ENCODE measurements around the gene C19orf81.

C19orf81 gene

GRCh38 chr19:50645107-50645506 is 4.1 kb upstream of the C19orf81 start:
- Histone ChIP-seq H3K4me1 (ENCODE audit: control insufficient read depth in 1 of 2, insufficient read depth in 2 of 2, low read length in 2 of 2) (no peaks in the 10 kb centered on the region), H3K4me3 (ENCODE audit: low read depth in 1 of 2, low read length in 2 of 2) (no peak overlapping the region), H3K9me3 (ENCODE audit: control insufficient read depth in 1 of 2, low read length in 2 of 2) (no peaks in the 10 kb centered on the region), H3K27me3 (ENCODE audit: control insufficient read depth in 1 of 2, insufficient read depth in 2 of 2, low read length in 2 of 2) (peaks cover 3 to 8% of the 10 kb centered on the region in 2 donors), H3K36me3 (ENCODE audit: control insufficient read depth in 1 of 2, insufficient read depth in 2 of 2, low read length in 2 of 2) (no peaks in the 10 kb centered on the region), H3K27ac (ENCODE audit: low read depth, low read length) (no peak overlapping the region), H3K9ac (ENCODE audit: low read depth in 1 of 2, low read length in 2 of 2) (no peak overlapping the region)

- Histone ChIP-seq H3K36me3 (ENCODE audit: control insufficient read depth in 1 of 2, insufficient read depth in 2 of 2, low read length in 2 of 2) (no peaks in the 10 kb centered on the region), H3K4me1 (ENCODE audit: control insufficient read depth in 1 of 2, insufficient read depth in 2 of 2, low read length in 2 of 2) (no peaks in the 10 kb centered on the region), H3K4me3 (ENCODE audit: low read depth in 1 of 2, low read length in 2 of 2) (no peak overlapping the region), H3K9ac (ENCODE audit: low read depth in 1 of 2, low read length in 2 of 2) (no peak overlapping the region), H3K27ac (ENCODE audit: low read depth, low read length) (no peak overlapping the region), H3K27me3 (ENCODE audit: control insufficient read depth in 1 of 2, insufficient read depth in 2 of 2, low read length in 2 of 2) (peaks cover 0 to 5% of the 10 kb centered on the region in 2 donors), H3K9me3 (ENCODE audit: control insufficient read depth in 1 of 2, low read length in 2 of 2) (no peaks in the 10 kb centered on the region)
These were observed 3.0 kb upstream of the C19orf81 start for GRCh38 chr19:50646074-50646807.

- Histone ChIP-seq H3K36me3 (ENCODE audit: control insufficient read depth in 1 of 2, insufficient read depth in 2 of 2, low read length in 2 of 2) (no peaks in the 10 kb centered on the region), H3K4me3 (ENCODE audit: low read depth in 1 of 2, low read length in 2 of 2) (no peak overlapping the region), H3K4me1 (ENCODE audit: control insufficient read depth in 1 of 2, insufficient read depth in 2 of 2, low read length in 2 of 2) (no peaks in the 10 kb centered on the region), H3K9ac (ENCODE audit: low read depth in 1 of 2, low read length in 2 of 2) (no peak overlapping the region), H3K27ac (ENCODE audit: low read depth, low read length) (no peak overlapping the region), H3K9me3 (ENCODE audit: control insufficient read depth in 1 of 2, low read length in 2 of 2) (no peaks in the 10 kb centered on the region), H3K27me3 (ENCODE audit: control insufficient read depth in 1 of 2, insufficient read depth in 2 of 2, low read length in 2 of 2) (no peaks in the 10 kb centered on the region)
These were observed 1.2 kb upstream of the C19orf81 start for GRCh38 chr19:50647879-50648615.

- Histone ChIP-seq H3K4me1 (ENCODE audit: control insufficient read depth in 1 of 2, insufficient read depth in 2 of 2, low read length in 2 of 2) (no peaks in the 10 kb centered on the region), H3K9ac (ENCODE audit: low read depth in 1 of 2, low read length in 2 of 2) (no peak overlapping the region), H3K27me3 (ENCODE audit: control insufficient read depth in 1 of 2, insufficient read depth in 2 of 2, low read length in 2 of 2) (no peaks in the 10 kb centered on the region), H3K9me3 (ENCODE audit: control insufficient read depth in 1 of 2, low read length in 2 of 2) (no peaks in the 10 kb centered on the region), H3K4me3 (ENCODE audit: low read depth in 1 of 2, low read length in 2 of 2) (no peak overlapping the region), H3K36me3 (ENCODE audit: control insufficient read depth in 1 of 2, insufficient read depth in 2 of 2, low read length in 2 of 2) (no peaks in the 10 kb centered on the region), H3K27ac (ENCODE audit: low read depth, low read length) (no peak overlapping the region)
These were observed 586 bp upstream of the C19orf81 start for GRCh38 chr19:50648659-50649058.

- Histone ChIP-seq H3K27me3 (ENCODE audit: control insufficient read depth in 1 of 2, insufficient read depth in 2 of 2, low read length in 2 of 2) (no peaks in the 10 kb centered on the region), H3K27ac (ENCODE audit: low read depth, low read length) (no peak overlapping the region), H3K9ac (ENCODE audit: low read depth in 1 of 2, low read length in 2 of 2) (no peak overlapping the region), H3K9me3 (ENCODE audit: control insufficient read depth in 1 of 2, low read length in 2 of 2) (no peaks in the 10 kb centered on the region), H3K36me3 (ENCODE audit: control insufficient read depth in 1 of 2, insufficient read depth in 2 of 2, low read length in 2 of 2) (no peaks in the 10 kb centered on the region), H3K4me3 (ENCODE audit: low read depth in 1 of 2, low read length in 2 of 2) (no peak overlapping the region), H3K4me1 (ENCODE audit: control insufficient read depth in 1 of 2, insufficient read depth in 2 of 2, low read length in 2 of 2) (no peaks in the 10 kb centered on the region)
These were observed 1.9 kb downstream of the C19orf81 start for GRCh38 chr19:50651174-50651573.

GRCh38 chr19:50652722-50653121 is 3.5 kb downstream of the C19orf81 start:
- H3K27me3 ChIP-seq (ENCODE audit: control insufficient read depth in 1 of 2, insufficient read depth in 2 of 2, low read length in 2 of 2): no peaks in the 10 kb centered on the region

GRCh38 chr19:50654882-50655281 is 5.6 kb downstream of the C19orf81 start:
- peaks cover 0 to 2% of the 10 kb centered on the region in 2 donors for H3K9me3 ChIP-seq (ENCODE audit: control insufficient read depth in 1 of 2, low read length in 2 of 2)
- no peak overlapping the region for H3K9ac ChIP-seq (ENCODE audit: low read depth in 1 of 2, low read length in 2 of 2)
- no peak overlapping the region for H3K4me3 ChIP-seq (ENCODE audit: low read depth in 1 of 2, low read length in 2 of 2)

More at GRCh38 chr19:50652722-50653121, 3.5 kb downstream of the C19orf81 start:
- Histone ChIP-seq H3K27ac (ENCODE audit: low read depth, low read length) (no peak overlapping the region), H3K4me1 (ENCODE audit: control insufficient read depth in 1 of 2, insufficient read depth in 2 of 2, low read length in 2 of 2) (no peaks in the 10 kb centered on the region), H3K4me3 (ENCODE audit: low read depth in 1 of 2, low read length in 2 of 2) (no peak overlapping the region), H3K9me3 (ENCODE audit: control insufficient read depth in 1 of 2, low read length in 2 of 2) (peaks cover 0 to 2% of the 10 kb centered on the region in 2 donors), H3K9ac (ENCODE audit: low read depth in 1 of 2, low read length in 2 of 2) (no peak overlapping the region), H3K36me3 (ENCODE audit: control insufficient read depth in 1 of 2, insufficient read depth in 2 of 2, low read length in 2 of 2) (no peaks in the 10 kb centered on the region)

GRCh38 chr19:50657222-50657669 is 8.0 kb downstream of the C19orf81 start:
- Histone ChIP-seq H3K36me3 (ENCODE audit: control insufficient read depth in 1 of 2, insufficient read depth in 2 of 2, low read length in 2 of 2) (no peaks in the 10 kb centered on the region), H3K9ac (ENCODE audit: low read depth in 1 of 2, low read length in 2 of 2) (no peak overlapping the region), H3K27ac (ENCODE audit: low read depth, low read length) (no peak overlapping the region), H3K27me3 (ENCODE audit: control insufficient read depth in 1 of 2, insufficient read depth in 2 of 2, low read length in 2 of 2) (peaks cover 7 to 10% of the 10 kb centered on the region in 2 donors), H3K9me3 (ENCODE audit: control insufficient read depth in 1 of 2, low read length in 2 of 2) (peaks cover 0 to 2% of the 10 kb centered on the region in 2 donors), H3K4me3 (ENCODE audit: low read depth in 1 of 2, low read length in 2 of 2) (no peak overlapping the region), H3K4me1 (ENCODE audit: control insufficient read depth in 1 of 2, insufficient read depth in 2 of 2, low read length in 2 of 2) (no peaks in the 10 kb centered on the region)

More at GRCh38 chr19:50654882-50655281, 5.6 kb downstream of the C19orf81 start:
- no peaks in the 10 kb centered on the region for H3K4me1 ChIP-seq (ENCODE audit: control insufficient read depth in 1 of 2, insufficient read depth in 2 of 2, low read length in 2 of 2)
- no peak overlapping the region for H3K27ac ChIP-seq (ENCODE audit: low read depth, low read length)
- peaks cover 6 to 7% of the 10 kb centered on the region in 2 donors for H3K27me3 ChIP-seq (ENCODE audit: control insufficient read depth in 1 of 2, insufficient read depth in 2 of 2, low read length in 2 of 2)
- H3K36me3 ChIP-seq (ENCODE audit: control insufficient read depth in 1 of 2, insufficient read depth in 2 of 2, low read length in 2 of 2): no peaks in the 10 kb centered on the region

GRCh38 chr19:50657712-50658440 is 8.6 kb downstream of the C19orf81 start:
- Histone ChIP-seq H3K4me3 (ENCODE audit: low read depth in 1 of 2, low read length in 2 of 2) (peak overlapping the region in 1 of 2 donors; percentile 53), H3K4me1 (ENCODE audit: control insufficient read depth in 1 of 2, insufficient read depth in 2 of 2, low read length in 2 of 2) (no peaks in the 10 kb centered on the region), H3K9me3 (ENCODE audit: control insufficient read depth in 1 of 2, low read length in 2 of 2) (peaks cover 0 to 2% of the 10 kb centered on the region in 2 donors), H3K36me3 (ENCODE audit: control insufficient read depth in 1 of 2, insufficient read depth in 2 of 2, low read length in 2 of 2) (no peaks in the 10 kb centered on the region), H3K27me3 (ENCODE audit: control insufficient read depth in 1 of 2, insufficient read depth in 2 of 2, low read length in 2 of 2) (peaks cover 7 to 10% of the 10 kb centered on the region in 2 donors), H3K9ac (ENCODE audit: low read depth in 1 of 2, low read length in 2 of 2) (no peak overlapping the region), H3K27ac (ENCODE audit: low read depth, low read length) (no peak overlapping the region)
